HepG2 (cell line): ENCODE data around the gene ARF6. TPM values are rescaled to one million over a fixed set of nuclear protein-coding genes. Genes with fewer than 3 reads are reported as not detected.

Experiments
- CREB1 ChIP-seq, 2 experiments: fragments of 450-650 bp in 1 of 2; IDR thresholded peaks; 2 replicates each; pipeline ENCODE4 v1.6.1; 2016 to 2017; ENCODE audit warnings: control low read depth in 1 of 2, mild to moderate bottlenecking in 1 of 2, missing compliant biosample characterization in 1 of 2, missing genetic modification characterization in 1 of 2
- HNRNPUL1 ChIP-seq: fragments of 200-400 bp; formaldehyde crosslinking; IDR thresholded peaks from 2 replicates; pipeline ENCODE4 v1.6.1; 2017; ENCODE audit warnings: low read depth, mild to moderate bottlenecking, low read length, moderate library complexity
- KAT2B ChIP-seq: fragments of 150-350 bp; IDR thresholded peaks from 2 replicates; pipeline ENCODE4 v1.6.1; 2014; ENCODE audit warnings: low read depth, low read length, borderline replicate concordance
- ZGPAT ChIP-seq: IDR thresholded peaks from 2 replicates; pipeline ENCODE4 v1.6.1; 2016; ENCODE audit warnings: mild to moderate bottlenecking
- ZMYM2 ChIP-seq: sonication (generic); formaldehyde crosslinking; IDR thresholded peaks from 2 replicates; pipeline ENCODE4 v1.8.0; 2022; ENCODE audit warnings: mild to moderate bottlenecking, missing genetic modification reagents
- ZNF441 ChIP-seq: sonication (generic); formaldehyde crosslinking; IDR thresholded peaks from 2 replicates; pipeline ENCODE4 v1.7.0; 2021; ENCODE audit warnings: missing genetic modification reagents, borderline replicate concordance
- ZNF552 ChIP-seq: sonication (generic); formaldehyde crosslinking; IDR thresholded peaks from 2 replicates; pipeline ENCODE4 v1.9.0; 2022; ENCODE audit warnings: missing genetic modification reagents, mild to moderate bottlenecking, borderline replicate concordance
- ZNF558 ChIP-seq: sonication (generic); formaldehyde crosslinking; IDR thresholded peaks from 2 replicates; pipeline ENCODE4 v1.9.0; 2022; ENCODE audit warnings: mild to moderate bottlenecking, missing genetic modification reagents, borderline replicate concordance
- ZNF816 ChIP-seq: sonication (generic); formaldehyde crosslinking; IDR thresholded peaks from 2 replicates; pipeline ENCODE4 v1.8.0; 2022; ENCODE audit warnings: missing genetic modification reagents, mild to moderate bottlenecking, borderline replicate concordance
- ZNF839 ChIP-seq: sonication (generic); formaldehyde crosslinking; IDR thresholded peaks from 2 replicates; pipeline ENCODE4 v1.4.0; 2020; ENCODE audit warnings: missing genetic modification reagents, mild to moderate bottlenecking, borderline replicate concordance
- ZSCAN30 ChIP-seq: sonication (generic); formaldehyde crosslinking; IDR thresholded peaks from 2 replicates; pipeline ENCODE4 v1.5.0; 2020; ENCODE audit warnings: mild to moderate bottlenecking, missing genetic modification reagents
- polyA plus RNA-seq, 8 experiments: library from polyadenylated mRNA; depleted of rRNA in 3 of 8; stranded (reverse) in 7 of 8; unstranded in 1 of 8; fragments of >200 nt; fragmentation: Illumina TruSeq in 4 of 8; extraction: Trizol in 4 of 8; gene quantifications; 2 replicates each; pipeline versions ENCODE4 v1.2.1 to v1.2.3, GENCODE V29; 2011 to 2016; ENCODE audit warnings: low read depth in 4 of 8, missing spikeins in 1 of 8, mixed read lengths in 1 of 8; ENCODE audit not compliant: insufficient read depth in 1 of 8
- total RNA-seq, 5 experiments: library from RNA; depleted of rRNA; stranded (reverse); fragments of >200 nt; fragmentation: Illumina TruSeq; extraction: Trizol; gene quantifications; 2 replicates each; pipeline ENCODE4 v1.2.3, GENCODE V29; 2016; ENCODE audit warnings: low read depth in 1 of 5
- TF ChIP-seq, protein P1 (sequence below): sonication (generic); formaldehyde crosslinking; IDR thresholded peaks from 2 replicates; pipeline ENCODE4 v1.4.0; 2020; ENCODE audit warnings: mild to moderate bottlenecking, missing genetic modification reagents
- TF ChIP-seq, protein P2 (sequence below): sonication (generic); formaldehyde crosslinking; IDR thresholded peaks from 2 replicates; pipeline ENCODE4 v1.8.0; 2022; ENCODE audit warnings: mild to moderate bottlenecking, missing genetic modification reagents, moderate library complexity
- TF ChIP-seq, protein P3 (sequence below): sonication (generic); formaldehyde crosslinking; IDR thresholded peaks from 2 replicates; pipeline ENCODE4 v1.5.1; 2020; ENCODE audit warnings: mild to moderate bottlenecking, moderate library complexity, missing genetic modification reagents
- TF ChIP-seq, protein P4 (sequence below): IDR thresholded peaks from 2 replicates; pipeline ENCODE4 v1.6.1; 2018; ENCODE audit warnings: missing genetic modification reagents, mild to moderate bottlenecking, missing compliant biosample characterization

Gene ARF6
- total and polyA plus RNA-seq, 2 of the 13 experiments (the other 11 are each of a cell fraction or from before 2014, with no cell fraction given) = 12.7 to 31.9 TPM

- TF ChIP-seq ZSCAN30 (CRISPR knock-in tag) (no peak), ZMYM2 (CRISPR knock-in tag) (peak; percentile 99), HNRNPUL1 (no peak), ZNF552 (no peak; the same call in 1 of the 2 replicates), CREB1 (IDR thresholded peaks at IDR 0.05) (no peak), CREB1 (CRISPR knock-in tag; IDR thresholded peaks at IDR 0.05) (no peak), KAT2B (no peak), ZNF816 (CRISPR knock-in tag) (no peak), ZNF441 (CRISPR knock-in tag) (no peak; the same call in 1 of the 2 replicates), ZGPAT (CRISPR knock-in tag) (no peak), ZNF839 (CRISPR knock-in tag) (no peak), ZNF558 (CRISPR knock-in tag) (no peak)
- TF ChIP-seq, protein P1, sequence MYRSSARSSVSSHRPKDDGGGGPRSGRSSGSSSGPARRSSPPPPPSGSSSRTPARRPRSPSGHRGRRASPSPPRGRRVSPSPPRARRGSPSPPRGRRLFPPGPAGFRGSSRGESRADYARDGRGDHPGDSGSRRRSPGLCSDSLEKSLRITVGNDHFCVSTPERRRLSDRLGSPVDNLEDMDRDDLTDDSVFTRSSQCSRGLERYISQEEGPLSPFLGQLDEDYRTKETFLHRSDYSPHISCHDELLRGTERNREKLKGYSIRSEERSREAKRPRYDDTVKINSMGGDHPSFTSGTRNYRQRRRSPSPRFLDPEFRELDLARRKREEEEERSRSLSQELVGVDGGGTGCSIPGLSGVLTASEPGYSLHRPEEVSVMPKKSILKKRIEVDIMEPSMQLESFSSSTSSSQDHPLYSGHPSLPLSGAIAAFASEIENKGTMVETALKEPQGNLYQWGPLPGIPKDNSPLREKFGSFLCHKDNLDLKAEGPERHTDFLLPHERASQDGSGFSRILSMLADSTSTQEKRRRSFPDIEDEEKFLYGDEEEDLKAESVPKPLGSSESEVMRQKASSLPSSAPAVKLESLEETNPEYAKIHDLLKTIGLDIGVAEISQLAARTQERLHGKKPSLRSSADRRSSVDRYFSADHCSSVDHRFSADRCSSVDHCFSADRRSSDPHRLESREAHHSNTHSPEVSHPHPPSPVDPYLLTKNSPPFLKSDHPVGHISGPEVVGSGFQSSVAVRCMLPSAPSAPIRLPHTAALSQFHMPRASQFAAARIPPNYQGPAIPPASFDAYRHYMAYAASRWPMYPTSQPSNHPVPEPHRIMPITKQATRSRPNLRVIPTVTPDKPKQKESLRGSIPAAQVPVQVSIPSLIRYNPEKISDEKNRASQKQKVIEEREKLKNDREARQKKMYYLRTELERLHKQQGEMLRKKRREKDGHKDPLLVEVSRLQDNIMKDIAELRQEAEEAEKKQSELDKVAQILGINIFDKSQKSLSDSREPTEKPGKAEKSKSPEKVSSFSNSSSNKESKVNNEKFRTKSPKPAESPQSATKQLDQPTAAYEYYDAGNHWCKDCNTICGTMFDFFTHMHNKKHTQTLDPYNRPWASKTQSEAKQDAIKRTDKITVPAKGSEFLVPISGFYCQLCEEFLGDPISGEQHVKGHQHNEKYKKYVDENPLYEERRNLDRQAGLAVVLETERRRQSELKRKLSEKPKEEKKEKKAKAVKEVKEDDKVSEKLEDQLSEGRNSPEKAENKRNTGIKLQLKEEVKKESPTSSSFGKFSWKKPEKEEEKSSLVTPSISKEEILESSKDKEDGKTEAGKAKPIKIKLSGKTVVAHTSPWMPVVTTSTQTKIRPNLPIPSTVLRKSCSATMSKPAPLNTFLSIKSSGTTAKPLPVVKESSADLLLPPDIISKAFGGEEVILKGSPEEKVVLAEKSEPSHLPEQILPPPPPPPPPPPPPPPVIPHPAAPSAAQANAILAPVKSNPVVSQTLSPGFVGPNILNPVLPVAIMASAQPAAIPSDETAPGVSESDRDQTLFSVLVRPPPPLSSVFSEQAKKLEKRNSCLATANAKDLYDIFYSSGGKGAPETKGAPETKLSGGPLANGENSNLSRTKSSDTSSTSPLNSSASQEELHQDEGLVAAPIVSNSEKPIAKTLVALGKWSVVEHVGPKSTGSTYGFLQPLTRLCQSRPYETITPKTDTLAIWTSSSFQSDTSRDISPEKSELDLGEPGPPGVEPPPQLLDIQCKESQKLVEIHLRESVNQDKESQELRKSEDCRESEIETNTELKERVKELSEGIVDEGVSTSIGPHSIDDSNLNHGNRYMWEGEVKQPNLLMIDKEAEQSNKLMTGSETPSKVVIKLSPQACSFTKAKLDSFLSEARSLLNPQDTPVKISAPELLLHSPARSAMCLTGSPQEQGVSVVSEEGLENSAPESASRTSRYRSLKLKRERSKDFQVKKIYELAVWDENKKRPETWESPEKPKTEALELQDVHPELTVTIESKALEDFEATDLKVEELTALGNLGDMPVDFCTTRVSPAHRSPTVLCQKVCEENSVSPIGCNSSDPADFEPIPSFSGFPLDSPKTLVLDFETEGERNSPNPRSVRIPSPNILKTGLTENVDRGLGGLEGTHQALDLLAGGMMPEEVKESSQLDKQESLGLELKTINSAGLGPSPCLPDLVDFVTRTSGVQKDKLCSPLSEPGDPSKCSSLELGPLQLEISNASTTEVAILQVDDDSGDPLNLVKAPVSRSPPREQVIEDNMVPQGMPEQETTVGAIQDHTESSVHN = no peak
- TF ChIP-seq, protein P2, sequence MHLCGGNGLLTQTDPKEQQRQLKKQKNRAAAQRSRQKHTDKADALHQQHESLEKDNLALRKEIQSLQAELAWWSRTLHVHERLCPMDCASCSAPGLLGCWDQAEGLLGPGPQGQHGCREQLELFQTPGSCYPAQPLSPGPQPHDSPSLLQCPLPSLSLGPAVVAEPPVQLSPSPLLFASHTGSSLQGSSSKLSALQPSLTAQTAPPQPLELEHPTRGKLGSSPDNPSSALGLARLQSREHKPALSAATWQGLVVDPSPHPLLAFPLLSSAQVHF (CRISPR knock-in tag) = no peak
- TF ChIP-seq, protein P3, sequence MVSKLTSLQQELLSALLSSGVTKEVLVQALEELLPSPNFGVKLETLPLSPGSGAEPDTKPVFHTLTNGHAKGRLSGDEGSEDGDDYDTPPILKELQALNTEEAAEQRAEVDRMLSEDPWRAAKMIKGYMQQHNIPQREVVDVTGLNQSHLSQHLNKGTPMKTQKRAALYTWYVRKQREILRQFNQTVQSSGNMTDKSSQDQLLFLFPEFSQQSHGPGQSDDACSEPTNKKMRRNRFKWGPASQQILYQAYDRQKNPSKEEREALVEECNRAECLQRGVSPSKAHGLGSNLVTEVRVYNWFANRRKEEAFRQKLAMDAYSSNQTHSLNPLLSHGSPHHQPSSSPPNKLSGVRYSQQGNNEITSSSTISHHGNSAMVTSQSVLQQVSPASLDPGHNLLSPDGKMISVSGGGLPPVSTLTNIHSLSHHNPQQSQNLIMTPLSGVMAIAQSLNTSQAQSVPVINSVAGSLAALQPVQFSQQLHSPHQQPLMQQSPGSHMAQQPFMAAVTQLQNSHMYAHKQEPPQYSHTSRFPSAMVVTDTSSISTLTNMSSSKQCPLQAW (CRISPR knock-in tag) = peak; percentile 65
- TF ChIP-seq, protein P4, sequence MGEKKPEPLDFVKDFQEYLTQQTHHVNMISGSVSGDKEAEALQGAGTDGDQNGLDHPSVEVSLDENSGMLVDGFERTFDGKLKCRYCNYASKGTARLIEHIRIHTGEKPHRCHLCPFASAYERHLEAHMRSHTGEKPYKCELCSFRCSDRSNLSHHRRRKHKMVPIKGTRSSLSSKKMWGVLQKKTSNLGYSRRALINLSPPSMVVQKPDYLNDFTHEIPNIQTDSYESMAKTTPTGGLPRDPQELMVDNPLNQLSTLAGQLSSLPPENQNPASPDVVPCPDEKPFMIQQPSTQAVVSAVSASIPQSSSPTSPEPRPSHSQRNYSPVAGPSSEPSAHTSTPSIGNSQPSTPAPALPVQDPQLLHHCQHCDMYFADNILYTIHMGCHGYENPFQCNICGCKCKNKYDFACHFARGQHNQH (CRISPR knock-in tag) = peak; percentile 80
These were observed 39.1 kb upstream of the ARF6 start (continued) for GRCh38 chr14:49853572-49854375.
